IPS DF 19.7 (cell line): ENCODE results near the gene RPL10A.
"Not testable (repeated sequence)": the region's sequence is repeated elsewhere in the genome, so short reads cannot be mapped to it uniquely, and the experiment has no call there.

Experiments
- DNase-seq: peaks from one replicate; pipeline ENCODE4 v3.0.0-alpha.2; 2013; ENCODE audit warnings: low read depth, low spot score

The RPL10A gene

DNA sequence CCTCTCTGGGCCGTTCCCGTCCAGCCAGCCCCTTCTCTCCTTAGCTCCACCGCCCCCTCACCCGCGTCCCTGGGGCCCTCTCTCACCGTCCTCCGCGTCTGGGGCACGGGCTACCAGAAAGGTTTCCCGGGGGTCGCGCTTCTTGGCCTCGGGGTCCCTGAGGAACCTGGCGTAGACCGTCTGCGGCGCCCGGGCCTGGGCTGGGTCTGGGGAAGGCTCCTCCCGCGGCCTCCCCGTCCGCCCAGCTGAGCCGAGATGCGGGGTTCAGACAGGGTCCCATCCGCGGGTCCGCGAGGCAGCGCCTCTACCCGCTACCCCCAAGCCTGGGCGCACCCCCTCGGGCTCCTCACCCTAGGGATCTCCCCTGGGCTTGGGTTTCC, 43.4 kb downstream of the RPL10A start:
- no peak for DNase-seq

DNA sequence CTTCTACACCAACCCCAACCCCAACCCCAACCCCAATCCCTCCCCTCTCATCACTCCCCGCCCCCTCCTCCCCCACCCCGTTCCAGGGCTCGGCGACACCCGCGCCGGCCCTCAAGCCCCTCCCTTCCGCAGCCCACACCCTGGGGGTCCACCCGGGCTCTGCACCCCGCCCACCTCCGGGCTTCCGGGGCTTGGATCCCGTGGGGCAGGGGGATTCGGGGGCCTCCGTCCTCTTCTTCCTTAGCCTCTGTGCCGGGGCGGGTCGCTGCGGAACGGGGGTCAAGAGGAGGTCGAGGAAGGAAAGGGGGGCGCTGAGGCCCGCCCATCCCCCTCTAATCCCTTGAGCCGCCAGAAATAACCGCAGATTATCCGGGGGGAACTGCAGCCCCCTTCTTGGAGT, 43.8 kb downstream of the RPL10A start:
- DNase-seq = no peak

DNA sequence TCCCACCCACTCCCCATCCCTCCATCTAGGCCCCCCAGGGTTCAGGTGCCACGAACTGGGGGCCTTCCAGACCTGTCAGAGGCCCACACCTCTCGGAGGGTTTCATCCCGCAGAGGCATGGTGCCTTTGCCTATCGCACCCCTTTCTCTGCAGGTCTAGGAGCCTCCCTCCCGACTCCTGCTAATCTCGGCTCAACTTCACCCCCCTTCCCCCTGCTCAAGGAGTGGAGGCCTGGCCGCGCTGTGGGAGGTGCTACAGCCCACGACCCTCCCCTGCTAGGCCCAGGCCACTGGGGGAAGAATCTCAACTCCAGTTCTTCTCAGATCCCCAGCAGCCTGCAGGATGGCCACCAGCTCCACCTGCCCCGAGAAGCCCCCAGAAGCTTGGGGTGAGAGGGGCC, 44.5 kb downstream of the RPL10A start, which contains the start of gene TULP1:
TSS of gene TULP1 (minus strand) at position 157 of the 400 bp plus-strand sequence. CDS start at position 119, 38 bp downstream.
- DNase-seq = no peak

DNA sequence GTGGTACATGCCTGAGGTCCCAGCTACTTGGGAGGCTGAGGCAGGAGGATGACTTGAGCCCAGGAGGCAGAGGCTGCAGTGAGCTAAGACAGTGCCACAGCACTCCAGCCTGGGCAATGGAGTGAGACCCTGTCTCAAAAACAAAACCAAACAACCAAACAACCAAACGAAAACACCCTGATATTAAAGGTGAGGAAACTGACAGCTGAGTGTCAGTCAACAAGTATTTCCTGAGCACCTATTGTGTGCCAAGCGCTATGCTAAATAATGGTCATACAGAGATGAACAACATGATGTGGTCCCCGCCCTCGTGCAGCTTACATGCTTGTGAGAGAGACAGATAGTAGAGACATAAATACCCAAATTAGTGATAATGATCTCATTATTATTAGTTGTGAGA, 46.4 kb downstream of the RPL10A start:
- DNase-seq = no peak

DNA sequence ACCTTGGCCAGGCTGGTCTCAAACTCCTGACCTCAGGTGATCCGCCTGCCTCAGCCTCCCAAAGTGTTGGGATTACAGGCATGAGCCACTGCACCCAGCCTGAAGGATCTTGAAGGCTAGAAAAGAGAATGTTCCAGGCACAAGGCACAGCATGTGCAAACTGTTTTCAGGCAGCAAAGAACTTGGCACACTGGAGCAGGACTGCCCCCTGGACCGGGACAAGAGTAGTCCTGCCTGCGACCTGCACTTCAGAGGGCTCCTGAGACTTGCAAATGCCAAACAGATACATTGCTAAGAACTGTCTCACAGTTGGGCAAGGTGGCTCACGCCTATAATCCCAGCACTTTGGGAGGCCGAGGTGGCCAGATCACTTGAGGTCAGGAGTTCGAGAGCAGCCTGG, 47.7 kb downstream of the RPL10A start:
- not testable (repeated sequence) for DNase-seq

DNA sequence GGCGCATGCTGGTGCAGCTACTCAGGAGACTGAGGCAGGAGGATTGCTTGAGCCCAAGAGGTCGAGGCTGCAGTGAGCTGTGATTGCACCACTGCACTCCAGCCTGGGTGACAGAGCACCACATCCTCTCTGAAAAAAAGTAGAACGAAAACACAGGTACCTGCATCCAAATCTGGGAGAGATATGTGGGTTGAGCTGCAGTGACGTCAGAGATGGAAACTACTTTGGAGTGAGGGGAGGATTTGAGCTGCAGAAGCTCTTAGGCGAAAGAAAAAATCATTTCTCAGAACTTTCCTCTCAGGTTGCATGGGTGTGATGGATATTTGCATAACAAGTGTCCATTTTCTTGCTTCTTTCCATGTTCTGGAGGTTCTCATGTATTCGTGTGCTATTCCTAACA, 48.5 kb downstream of the RPL10A start:
- DNase-seq = no peak

DNA sequence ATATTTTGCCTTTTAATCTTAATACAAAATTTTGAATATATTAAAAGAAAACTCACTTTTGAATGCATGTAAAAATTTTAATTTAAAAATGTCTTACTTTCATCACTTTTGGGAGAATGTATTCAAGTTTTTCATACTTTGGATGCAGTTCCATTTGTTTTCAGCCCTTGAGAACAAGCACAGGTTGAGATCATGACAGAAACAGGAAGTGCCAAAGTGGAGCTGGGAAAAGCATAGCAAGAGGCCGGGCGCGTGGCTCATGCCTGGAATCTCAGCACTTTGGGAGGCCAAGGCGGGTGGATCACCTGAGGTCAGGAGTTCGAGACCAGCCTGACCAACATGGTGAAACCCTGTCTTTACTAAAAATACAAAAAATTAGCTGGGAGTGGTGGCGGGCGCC, 49.8 kb downstream of the RPL10A start:
- DNase-seq = not testable (repeated sequence)

DNA sequence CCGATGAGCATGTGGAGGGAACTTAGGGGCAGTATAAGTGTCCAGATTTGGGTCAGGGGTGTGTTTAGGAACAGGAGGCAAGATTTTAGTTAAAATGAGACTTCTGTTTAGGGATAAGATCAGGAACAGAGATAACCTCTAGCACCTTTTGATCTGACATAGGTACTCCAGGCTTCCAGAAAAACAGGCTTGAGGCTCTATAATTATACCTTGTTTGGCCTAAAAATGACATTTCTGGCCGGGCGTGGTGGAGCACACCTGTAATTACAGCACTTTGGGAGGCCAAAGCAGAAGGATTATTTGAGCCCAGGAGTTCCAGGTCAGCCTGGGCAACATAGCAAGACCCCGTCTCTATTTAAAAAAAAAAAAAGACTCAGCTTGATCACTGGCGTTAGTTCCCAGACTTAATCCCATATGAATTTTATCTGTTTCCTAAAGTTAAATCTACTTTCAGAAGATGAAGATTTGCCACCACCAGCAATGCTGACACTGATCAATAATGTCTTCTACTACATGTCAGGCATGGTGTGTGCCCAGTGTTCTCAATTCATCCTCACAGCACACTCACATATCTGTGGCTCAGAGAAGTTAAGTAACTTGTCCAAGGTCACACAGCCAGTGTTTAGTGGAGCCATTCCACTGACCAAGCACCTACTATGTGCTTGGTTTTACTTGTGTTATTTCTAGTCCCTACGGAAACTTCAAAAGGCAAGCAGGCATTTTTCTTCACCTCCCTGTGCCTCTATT, 50.5 kb downstream of the RPL10A start:
- no peak for DNase-seq

DNA sequence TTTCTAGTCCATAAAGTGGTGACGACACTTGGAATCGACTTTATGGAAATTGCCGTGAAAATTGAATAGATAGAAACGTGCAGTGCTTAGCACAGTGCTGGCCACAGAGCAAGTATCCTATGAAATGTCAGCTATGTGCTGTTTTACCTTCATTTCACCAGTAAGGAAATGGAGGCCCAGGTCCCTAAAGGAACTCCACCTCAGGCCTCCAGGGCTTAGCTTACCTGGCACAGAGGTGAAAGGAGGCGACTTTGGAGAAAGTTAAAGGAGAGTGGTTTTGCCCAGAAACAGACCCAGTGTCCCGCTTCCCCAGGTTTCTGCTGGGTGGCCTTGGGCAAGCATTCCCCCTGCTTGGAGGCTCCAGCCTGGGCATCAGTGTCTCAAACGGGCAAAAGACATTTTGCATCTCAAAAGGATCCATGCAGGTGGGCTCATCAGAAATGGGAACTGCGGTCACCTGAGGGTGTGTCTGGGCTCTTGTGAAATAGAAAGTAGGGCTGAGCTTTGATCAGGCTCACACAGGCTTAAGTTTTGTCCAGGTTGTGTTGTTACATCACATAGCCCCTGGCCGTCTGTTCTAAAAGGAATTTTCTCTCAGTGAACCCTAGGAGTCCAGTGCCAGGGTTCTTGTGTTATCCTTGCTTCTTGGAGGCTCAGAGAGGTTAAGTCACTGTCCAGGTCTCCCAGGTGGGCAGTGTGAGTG, 51.3 kb downstream of the RPL10A start:
- no peak for DNase-seq
